HCT116 (cell line): ENCODE measurements around the gene GGT5. TPM values are rescaled to one million over a fixed set of nuclear protein-coding genes. Genes with fewer than 3 reads are reported as not detected.

Experiments
- ATAC-seq: fragments of 200-7000 bp; cut with Tn5 transposase; 2 replicates; pipeline ENCODE4 v1.9.1; 2020; ENCODE audit warnings: mild to moderate bottlenecking, moderate library complexity
- BruUV-seq: library from RNA; stranded (reverse); fragments of 400-500 nt; replicated peaks from 2 replicates; lab custom pipeline; 2021; lab: Mats Ljungman, UMichigan
- CTCF ChIA-PET: fragments of 300-600 bp; sonication (Branson Sonifier 250); formaldehyde crosslinking; loops from one replicate; lab custom pipeline; 2021; ENCODE audit warnings: antibody characterized with exemption; lab: Charles Lee
- POLR2A ChIA-PET: fragments of 300-600, 350-600 bp; sonication (Branson Sonifier 250); formaldehyde crosslinking; loops from one replicate; lab custom pipeline; 2021; ENCODE audit warnings: antibody characterized with exemption; lab: Charles Lee
- RAD21 ChIA-PET, 2 experiments: fragments of 300-600 bp; sonication (Branson Sonifier 250); formaldehyde crosslinking; loops; one replicate each; lab custom pipeline; 2023; ENCODE audit warnings: low total read pairs in 2 of 2; ENCODE audit not compliant: uncharacterized antibody in 2 of 2, unreplicated experiment in 2 of 2, low non-redundant PET in 1 of 2; lab: Charles Lee
- DNase-seq: peaks from one replicate; pipeline ENCODE4 v3.0.0-alpha.2; 2010; ENCODE audit warnings: low read depth, low spot score
- H2AFZ ChIP-seq: fragments of 200-600 bp; shearing (Covaris generic), sonication (generic); 2 replicates; pipeline ENCODE4 v1.6.1; 2017; ENCODE audit warnings: low read depth, mixed run types, mixed read lengths, antibody characterized with exemption, low read length; ENCODE audit not compliant: poor library complexity, severe bottlenecking
- H3K27ac ChIP-seq: 2 replicates; pipeline ENCODE4 v1.5.1; 2012; ENCODE audit warnings: low read depth, low read length
- H3K27me3 ChIP-seq: fragments of 200-600 bp; sonication (generic); 2 replicates; pipeline ENCODE4 v1.6.1; 2016; ENCODE audit warnings: mixed run types, low read length, mixed read lengths; ENCODE audit not compliant: insufficient read depth
- H3K36me3 ChIP-seq, 2 experiments: fragments of 200-500 bp in 1 of 2; fragments of 200-600 bp in 1 of 2; sonication (Bioruptor generic) in 1 of 2; sonication (generic) in 1 of 2; 2 replicates each; pipeline versions ENCODE4 v1.5.1 to v1.6.1; 2014 to 2016; ENCODE audit warnings: low read length in 2 of 2, inconsistent platforms in 1 of 2, mixed read lengths in 1 of 2, mixed run types in 1 of 2; ENCODE audit not compliant: insufficient read depth in 2 of 2, control insufficient read depth in 1 of 2
- H3K4me1 ChIP-seq, 2 experiments: fragments of 200-600 bp in 1 of 2; sonication (generic) in 1 of 2; 2 replicates each; pipeline versions ENCODE4 v1.5.1 to v1.6.1; 2012 to 2017; ENCODE audit warnings: low read length in 2 of 2, inconsistent platforms in 1 of 2, mild to moderate bottlenecking in 1 of 2, mixed read lengths in 1 of 2, mixed run types in 1 of 2, moderate library complexity in 1 of 2; ENCODE audit not compliant: insufficient read depth in 2 of 2, control insufficient read depth in 1 of 2
- H3K4me2 ChIP-seq: fragments of 200-600 bp; sonication (generic); 2 replicates; pipeline ENCODE4 v1.6.1; 2017; ENCODE audit warnings: mixed run types, low read length, mixed read lengths
- H3K4me3 ChIP-seq, 2 experiments: fragments of 200-600 bp in 1 of 2; sonication (generic) in 1 of 2; replicated peaks in 1 of 2; 2 replicates each; pipeline ENCODE4 v1.5.1; 2011 to 2016; ENCODE audit warnings: low read length in 2 of 2, control low read depth in 1 of 2, low read depth in 1 of 2, mild to moderate bottlenecking in 1 of 2, mixed read lengths in 1 of 2, mixed run types in 1 of 2
- H3K79me2 ChIP-seq: fragments of 200-600 bp; sonication (generic); 2 replicates; pipeline ENCODE4 v1.6.1; 2017; ENCODE audit warnings: mild to moderate bottlenecking, mixed run types, low read length, moderate library complexity, mixed read lengths; ENCODE audit not compliant: insufficient read depth
- H3K9ac ChIP-seq: fragments of 200-600 bp; sonication (generic); 2 replicates; pipeline ENCODE4 v1.6.1; 2016; ENCODE audit warnings: low read length, mixed read lengths
- H3K9me2 ChIP-seq: fragments of 200-600 bp; sonication (generic), shearing (Covaris generic); 2 replicates; pipeline ENCODE4 v1.6.1; 2017; ENCODE audit warnings: mixed run types, mild to moderate bottlenecking, moderate library complexity; ENCODE audit not compliant: insufficient read depth
- H3K9me3 ChIP-seq, 2 experiments: fragments of 200-500 bp in 1 of 2; fragments of 200-600 bp in 1 of 2; sonication (Bioruptor generic) in 1 of 2; sonication (generic) in 1 of 2; 2 replicates each; pipeline ENCODE4 v1.6.1; 2014 to 2017; ENCODE audit warnings: low read length in 2 of 2, mixed read lengths in 2 of 2, inconsistent platforms in 1 of 2, low read depth in 1 of 2, mild to moderate bottlenecking in 1 of 2, mixed run types in 1 of 2, moderate library complexity in 1 of 2; ENCODE audit not compliant: control insufficient read depth in 1 of 2, insufficient read depth in 1 of 2
- H4K20me1 ChIP-seq: fragments of 200-600 bp; sonication (generic), shearing (Covaris generic); 2 replicates; pipeline ENCODE4 v1.6.1; 2017; ENCODE audit warnings: mixed run types, mild to moderate bottlenecking, moderate library complexity; ENCODE audit not compliant: insufficient read depth
- CEBPB ChIP-seq: IDR thresholded peaks from 2 replicates; pipeline ENCODE4 v1.6.1; 2012; ENCODE audit warnings: low read depth
- EGR1 ChIP-seq: IDR thresholded peaks from 2 replicates; pipeline ENCODE4 v1.6.1; 2012; ENCODE audit warnings: low read depth
- FOSL1 ChIP-seq: IDR thresholded peaks from 2 replicates; pipeline ENCODE4 v1.6.1; 2012; ENCODE audit warnings: low read depth
- POLR2AphosphoS5 ChIP-seq: IDR thresholded peaks from 2 replicates; pipeline ENCODE4 v1.6.1; 2011; ENCODE audit warnings: mild to moderate bottlenecking, low read depth, low read length, moderate library complexity
- RAD21 ChIP-seq: IDR thresholded peaks from 2 replicates; pipeline ENCODE4 v1.6.1; 2012; ENCODE audit warnings: low read depth, mild to moderate bottlenecking
- SRF ChIP-seq: IDR thresholded peaks from 2 replicates; pipeline ENCODE4 v1.6.1; 2012; ENCODE audit warnings: low read depth
- TCF7L2 ChIP-seq: IDR thresholded peaks from 2 replicates; pipeline ENCODE4 v1.7.0; 2011; ENCODE audit warnings: borderline replicate concordance, inconsistent platforms; ENCODE audit not compliant: insufficient read depth, insufficient read length; ENCODE audit errors: extremely low read depth
- ZFX ChIP-seq: fragments of 450-650 bp; IDR thresholded peaks from 2 replicates; pipeline ENCODE4 v1.6.1; 2017
- ZNF274 ChIP-seq: fragments of 200-500 bp; sonication (Bioruptor generic); IDR thresholded peaks from 2 replicates; pipeline ENCODE4 v1.6.1; 2014; ENCODE audit warnings: mild to moderate bottlenecking, low read depth, low read length, inconsistent platforms
- intact Hi-C: fragments of 100-400 bp; cut with micrococcal nuclease; formaldehyde crosslinking; loops from 2 replicates; pipeline ENCODE4 v1.10.0; 2022
- total RNA-seq: library from RNA; stranded (reverse); gene quantifications from one replicate; pipeline ENCODE4 v1.2.1, GENCODE V29; 2021; ENCODE audit not compliant: unreplicated experiment
- TF ChIP-seq, protein P1 (sequence below): IDR thresholded peaks from 2 replicates; pipeline ENCODE4 v1.6.1; 2012
- TF ChIP-seq, protein P2 (sequence below): IDR thresholded peaks from 2 replicates; pipeline ENCODE4 v1.6.1; 2012
- TF ChIP-seq, protein P3 (sequence below): IDR thresholded peaks from 2 replicates; pipeline ENCODE4 v1.6.1; 2011; ENCODE audit warnings: mild to moderate bottlenecking, low read length, moderate library complexity; ENCODE audit not compliant: insufficient replicate concordance; ENCODE audit errors: extremely low read depth
- TF ChIP-seq, protein P4 (sequence below), 3 experiments: fragments of 200-600 bp in 1 of 3; sonication (generic) in 1 of 3; IDR thresholded peaks in 2 of 3; conservative IDR thresholded peaks in 1 of 3; 2 replicates each; pipeline ENCODE4 v1.5.1; 2012 to 2017; ENCODE audit warnings: low read depth in 2 of 3, low read length in 2 of 3, antibody characterized with exemption in 1 of 3, borderline replicate concordance in 1 of 3, control low read depth in 1 of 3, mild to moderate bottlenecking in 1 of 3, mixed read lengths in 1 of 3, mixed run types in 1 of 3, moderate library complexity in 1 of 3; ENCODE audit not compliant: insufficient read depth in 1 of 3
- TF ChIP-seq, protein P5 (sequence below): IDR thresholded peaks from 2 replicates; pipeline ENCODE4 v1.6.1; 2012; ENCODE audit warnings: low read depth

The GGT5 gene
- total RNA-seq, 1 experiment from 2014 or later: 0.57 TPM

DNA sequence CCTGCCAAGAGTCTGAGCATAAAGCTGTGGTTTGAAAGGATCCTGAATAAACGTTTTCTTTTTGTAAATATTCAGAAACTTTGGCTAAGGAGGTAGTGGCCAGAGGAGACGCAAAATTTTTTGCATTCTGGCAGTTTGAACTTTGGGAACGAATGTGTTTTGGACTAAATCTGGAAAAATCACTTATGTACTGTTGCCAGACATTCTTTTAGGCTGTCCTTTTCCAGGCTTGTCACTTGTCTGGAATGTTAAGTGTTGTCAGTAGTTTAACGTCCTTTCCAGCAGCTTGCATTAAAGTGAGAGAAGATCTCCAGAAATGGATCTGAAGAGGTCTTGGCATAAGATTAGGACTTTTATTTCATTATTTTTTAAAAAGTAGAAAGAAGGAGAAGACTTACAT is 44.2 kb upstream of the GGT5 start:
- ChIA-PET POLR2A (no interaction called here), RAD21 (no interaction called here), CTCF (interaction anchor here (1.2 kb wide), 1 partner anchor 10 kb away, joined by 3 read pairs; no protein-coding TSS in a partner anchor)
- TF ChIP-seq, protein P1, sequence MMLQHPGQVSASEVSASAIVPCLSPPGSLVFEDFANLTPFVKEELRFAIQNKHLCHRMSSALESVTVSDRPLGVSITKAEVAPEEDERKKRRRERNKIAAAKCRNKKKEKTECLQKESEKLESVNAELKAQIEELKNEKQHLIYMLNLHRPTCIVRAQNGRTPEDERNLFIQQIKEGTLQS: no peak
- TF ChIP-seq, protein P2, sequence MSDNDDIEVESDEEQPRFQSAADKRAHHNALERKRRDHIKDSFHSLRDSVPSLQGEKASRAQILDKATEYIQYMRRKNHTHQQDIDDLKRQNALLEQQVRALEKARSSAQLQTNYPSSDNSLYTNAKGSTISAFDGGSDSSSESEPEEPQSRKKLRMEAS: no peak
- TF ChIP-seq, protein P3, sequence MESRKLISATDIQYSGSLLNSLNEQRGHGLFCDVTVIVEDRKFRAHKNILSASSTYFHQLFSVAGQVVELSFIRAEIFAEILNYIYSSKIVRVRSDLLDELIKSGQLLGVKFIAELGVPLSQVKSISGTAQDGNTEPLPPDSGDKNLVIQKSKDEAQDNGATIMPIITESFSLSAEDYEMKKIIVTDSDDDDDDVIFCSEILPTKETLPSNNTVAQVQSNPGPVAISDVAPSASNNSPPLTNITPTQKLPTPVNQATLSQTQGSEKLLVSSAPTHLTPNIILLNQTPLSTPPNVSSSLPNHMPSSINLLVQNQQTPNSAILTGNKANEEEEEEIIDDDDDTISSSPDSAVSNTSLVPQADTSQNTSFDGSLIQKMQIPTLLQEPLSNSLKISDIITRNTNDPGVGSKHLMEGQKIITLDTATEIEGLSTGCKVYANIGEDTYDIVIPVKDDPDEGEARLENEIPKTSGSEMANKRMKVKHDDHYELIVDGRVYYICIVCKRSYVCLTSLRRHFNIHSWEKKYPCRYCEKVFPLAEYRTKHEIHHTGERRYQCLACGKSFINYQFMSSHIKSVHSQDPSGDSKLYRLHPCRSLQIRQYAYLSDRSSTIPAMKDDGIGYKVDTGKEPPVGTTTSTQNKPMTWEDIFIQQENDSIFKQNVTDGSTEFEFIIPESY: no peak
- TF ChIP-seq CEBPB: no peak
- no peak for TF ChIP-seq ZFX
- TF ChIP-seq, protein P4, sequence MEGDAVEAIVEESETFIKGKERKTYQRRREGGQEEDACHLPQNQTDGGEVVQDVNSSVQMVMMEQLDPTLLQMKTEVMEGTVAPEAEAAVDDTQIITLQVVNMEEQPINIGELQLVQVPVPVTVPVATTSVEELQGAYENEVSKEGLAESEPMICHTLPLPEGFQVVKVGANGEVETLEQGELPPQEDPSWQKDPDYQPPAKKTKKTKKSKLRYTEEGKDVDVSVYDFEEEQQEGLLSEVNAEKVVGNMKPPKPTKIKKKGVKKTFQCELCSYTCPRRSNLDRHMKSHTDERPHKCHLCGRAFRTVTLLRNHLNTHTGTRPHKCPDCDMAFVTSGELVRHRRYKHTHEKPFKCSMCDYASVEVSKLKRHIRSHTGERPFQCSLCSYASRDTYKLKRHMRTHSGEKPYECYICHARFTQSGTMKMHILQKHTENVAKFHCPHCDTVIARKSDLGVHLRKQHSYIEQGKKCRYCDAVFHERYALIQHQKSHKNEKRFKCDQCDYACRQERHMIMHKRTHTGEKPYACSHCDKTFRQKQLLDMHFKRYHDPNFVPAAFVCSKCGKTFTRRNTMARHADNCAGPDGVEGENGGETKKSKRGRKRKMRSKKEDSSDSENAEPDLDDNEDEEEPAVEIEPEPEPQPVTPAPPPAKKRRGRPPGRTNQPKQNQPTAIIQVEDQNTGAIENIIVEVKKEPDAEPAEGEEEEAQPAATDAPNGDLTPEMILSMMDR (IDR thresholded peaks at IDR 0.05 in 2 of 3, conservative IDR thresholded peaks at IDR 0.05 in 1 of 3; ENCODE audit: borderline replicate concordance in 1 of 3, insufficient read depth in 1 of 3, low read depth in 2 of 3, low read length in 2 of 3): no peak
- no peak for TF ChIP-seq FOSL1
- no peak for TF ChIP-seq SRF
- no peak for TF ChIP-seq RAD21
- TF ChIP-seq, protein P5, sequence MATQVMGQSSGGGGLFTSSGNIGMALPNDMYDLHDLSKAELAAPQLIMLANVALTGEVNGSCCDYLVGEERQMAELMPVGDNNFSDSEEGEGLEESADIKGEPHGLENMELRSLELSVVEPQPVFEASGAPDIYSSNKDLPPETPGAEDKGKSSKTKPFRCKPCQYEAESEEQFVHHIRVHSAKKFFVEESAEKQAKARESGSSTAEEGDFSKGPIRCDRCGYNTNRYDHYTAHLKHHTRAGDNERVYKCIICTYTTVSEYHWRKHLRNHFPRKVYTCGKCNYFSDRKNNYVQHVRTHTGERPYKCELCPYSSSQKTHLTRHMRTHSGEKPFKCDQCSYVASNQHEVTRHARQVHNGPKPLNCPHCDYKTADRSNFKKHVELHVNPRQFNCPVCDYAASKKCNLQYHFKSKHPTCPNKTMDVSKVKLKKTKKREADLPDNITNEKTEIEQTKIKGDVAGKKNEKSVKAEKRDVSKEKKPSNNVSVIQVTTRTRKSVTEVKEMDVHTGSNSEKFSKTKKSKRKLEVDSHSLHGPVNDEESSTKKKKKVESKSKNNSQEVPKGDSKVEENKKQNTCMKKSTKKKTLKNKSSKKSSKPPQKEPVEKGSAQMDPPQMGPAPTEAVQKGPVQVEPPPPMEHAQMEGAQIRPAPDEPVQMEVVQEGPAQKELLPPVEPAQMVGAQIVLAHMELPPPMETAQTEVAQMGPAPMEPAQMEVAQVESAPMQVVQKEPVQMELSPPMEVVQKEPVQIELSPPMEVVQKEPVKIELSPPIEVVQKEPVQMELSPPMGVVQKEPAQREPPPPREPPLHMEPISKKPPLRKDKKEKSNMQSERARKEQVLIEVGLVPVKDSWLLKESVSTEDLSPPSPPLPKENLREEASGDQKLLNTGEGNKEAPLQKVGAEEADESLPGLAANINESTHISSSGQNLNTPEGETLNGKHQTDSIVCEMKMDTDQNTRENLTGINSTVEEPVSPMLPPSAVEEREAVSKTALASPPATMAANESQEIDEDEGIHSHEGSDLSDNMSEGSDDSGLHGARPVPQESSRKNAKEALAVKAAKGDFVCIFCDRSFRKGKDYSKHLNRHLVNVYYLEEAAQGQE: no peak
- no peak for TF ChIP-seq EGR1
- TF ChIP-seq TCF7L2: no peak
- no peak for TF ChIP-seq ZNF274
- TF ChIP-seq POLR2AphosphoS5: no peak
- no peak overlapping the region for H3K27ac ChIP-seq
- peak overlapping the region; percentile 49 for H3K4me2 ChIP-seq
- 0 out of 4 replicates have a peak overlapping the region, but pooled peaks of 1 of the 2 experiments have one; percentile 2 for H3K4me3 ChIP-seq
- H2AFZ ChIP-seq: no peak overlapping the region
- H3K27me3 ChIP-seq: no peaks in the 10 kb centered on the region
- no peak overlapping the region for H3K9ac ChIP-seq
- no peaks in the 10 kb centered on the region for H4K20me1 ChIP-seq
- no TSS peak for BruUV-seq
- ATAC-seq: no peak
- peaks cover 39 to 59% of the 10 kb centered on the region in 2 experiments for H3K4me1 ChIP-seq
- H3K79me2 ChIP-seq: peaks cover 72% of the 10 kb centered on the region
- no peaks in the 10 kb centered on the region for H3K36me3 ChIP-seq
- no peaks in the 10 kb centered on the region for H3K9me2 ChIP-seq
- H3K9me3 ChIP-seq: no peaks in the 10 kb centered on the region
- intact Hi-C loops: no loop called here
- no peak for DNase-seq
